Adrenal gland (tissue), 12 donors: ENCODE data around the gene CXorf58. TPM values are rescaled to one million over a fixed set of nuclear protein-coding genes. Genes with fewer than 3 reads are reported as not detected.

Source experiments
- DNase-seq, 7 donors: peaks; one replicate each; pipeline ENCODE4 v3.0.0-alpha.2; 2019 to 2020
- H3K27ac ChIP-seq, 5 donors: fragments of 200-600 bp; sonication (generic) in 4 of 5; 1 replicate in 3 of 5; 2 replicates in 2 of 5; pipeline versions ENCODE4 v1.5.1 to v1.8.0; 2016 to 2020; ENCODE audit warnings: mild to moderate bottlenecking in 1 of 5
- H3K27me3 ChIP-seq: fragments of 200-600 bp; 2 replicates; pipeline ENCODE4 v1.8.0; 2021
- H3K36me3 ChIP-seq, 2 donors: fragments of 200-600 bp; replicated peaks in 1 of 2; 1 replicate in 1 of 2; 2 replicates in 1 of 2; pipeline versions ENCODE4 v1.5.1 to v1.8.0; 2018 to 2022
- H3K4me1 ChIP-seq, 2 donors: fragments of 200-600 bp; replicated peaks in 1 of 2; 1 replicate in 1 of 2; 2 replicates in 1 of 2; pipeline versions ENCODE4 v1.5.1 to v1.8.0; 2018 to 2021
- H3K4me3 ChIP-seq, 4 donors: fragments of 200-600 bp; sonication (generic) in 3 of 4; one replicate each; pipeline ENCODE4 v1.5.1; 2016 to 2018
- H3K9me3 ChIP-seq, 3 donors: fragments of 200-600 bp; sonication (generic) in 1 of 3; replicated peaks in 1 of 3; 1 replicate in 2 of 3; 2 replicates in 1 of 3; pipeline versions ENCODE4 v1.5.1 to v1.8.0; 2016 to 2021
- CTCF ChIP-seq, 6 experiments: fragments of 450-650 bp in 4 of 6; fragments of 200-600 bp in 2 of 6; sonication (generic) in 1 of 6; IDR thresholded peaks; 1 replicate in 5 of 6; 2 replicates in 1 of 6; pipeline versions ENCODE4 v1.5.1 to v1.8.0; 2016 to 2021; ENCODE audit warnings: antibody characterized with exemption in 6 of 6, mild to moderate bottlenecking in 2 of 6, moderate library complexity in 1 of 6
- POLR2A ChIP-seq, 2 donors: fragments of 450-650 bp; IDR thresholded peaks; one replicate each; pipeline ENCODE4 v1.6.1; 2017; ENCODE audit warnings: antibody characterized with exemption in 2 of 2, mild to moderate bottlenecking in 2 of 2, moderate library complexity in 1 of 2
- WGBS, 4 donors: extraction: QIAGEN DNeasy Blood & Tissue Kit in 2 of 4; methylation state at CpG; one replicate each; pipeline versions ENCODE4 v1.1.5 to v1.1.7; 2013 to 2017; 5-methylcytosine and 5-hydroxymethylcytosine counted together
- intact Hi-C, 2 donors: fragments of 100-400 bp; cut with DNase I; formaldehyde crosslinking; loops; one replicate each; pipeline versions ENCODE4 v1.14.1 to v1.15.0; 2022 to 2023
- polyA plus RNA-seq, 3 donors: library from polyadenylated mRNA; stranded (reverse); fragments of 200-250 nt in 2 of 3; fragments of 350-450 nt in 1 of 3; fragmentation: Illumina TruSeq in 1 of 3; extraction: RNeasy Lipid Tissue Mini Kit (QIAGEN cat#74804) in 1 of 3; gene quantifications; one replicate each; pipeline ENCODE4 v1.2.3, GENCODE V29; 2013 to 2014
- total RNA-seq, 9 donors: library from RNA; depleted of rRNA in 4 of 9; stranded (reverse); fragments of >200 nt in 4 of 9; fragments of 120-200 nt in 1 of 9; fragmentation: NEBNext Ultra II Directional in 1 of 9; extraction: Animal tissue kit (Norgen Biotek cat#: 25700) in 1 of 9; gene quantifications; one replicate each; pipeline versions ENCODE4 v1.1.0 to v1.2.4, GENCODE V29; 2013 to 2023
- donor health status: healthy with polysubstance abuse.
- donor health status: Bipolar disorder and iron deficiency.
- donor health status: DM: yes; HTN: yes; CAD: no.
- donor health status: DM: no; HTN: no; CAD: no.
- donor health status: DM: no; HTN: no; CAD: no.
- donor health status: DM: yes; HTN: yes; CAD: no.

The CXorf58 gene
- total and polyA plus RNA-seq, 12 donors = 0.11 to 0.77 (median 0.34) TPM; not detected in 3

GRCh38 chrX:23884427-23885024, 23.3 kb upstream of the CXorf58 start:
- DNase-seq = peak in 1 of 7 donors; percentile 21
- H3K9me3 ChIP-seq = no peaks in the 10 kb centered on the region
- H3K27ac ChIP-seq = peak overlapping the region in 2 of 5 donors; percentile 4 to 44
- H3K4me1 ChIP-seq = no peaks in the 10 kb centered on the region
- H3K4me3 ChIP-seq = no peak overlapping the region
- no peaks in the 10 kb centered on the region for H3K27me3 ChIP-seq
- TF ChIP-seq CTCF (IDR thresholded peaks at IDR 0.05) (no peak), POLR2A (IDR thresholded peaks at IDR 0.05) (no peak)
- intact Hi-C loops = no loop called here
- H3K36me3 ChIP-seq = no peaks in the 10 kb centered on the region
- WGBS, 4 donors = 35 to 51% (median 44%) methylated on average over 4 of the region's 4 CpGs

GRCh38 chrX:23885803-23886202, 22.0 kb upstream of the CXorf58 start:
- H3K4me1 ChIP-seq = peaks cover 0 to 3% of the 10 kb centered on the region in 2 donors
- H3K27me3 ChIP-seq = no peaks in the 10 kb centered on the region
- DNase-seq = no peak
- no peak overlapping the region for H3K4me3 ChIP-seq
- TF ChIP-seq POLR2A (IDR thresholded peaks at IDR 0.05) (no peak), CTCF (IDR thresholded peaks at IDR 0.05) (no peak)
- 60 to 93% (median 77%) methylated on average over 3 of the region's 3 CpGs for WGBS, 4 donors
- no peak overlapping the region for H3K27ac ChIP-seq
- intact Hi-C loops = no loop called here
- no peaks in the 10 kb centered on the region for H3K36me3 ChIP-seq
- no peaks in the 10 kb centered on the region for H3K9me3 ChIP-seq

GRCh38 chrX:23887451-23887850, 20.4 kb upstream of the CXorf58 start:
- WGBS, 4 donors = 82 to 94% (median 86%) methylated on average over 5 to 6 of the region's 6 CpGs
- DNase-seq = no peak
- H3K27ac ChIP-seq = no peak overlapping the region

GRCh38 chrX:23887918-23888317, 19.9 kb upstream of the CXorf58 start:
- H3K4me3 ChIP-seq = no peak overlapping the region
- no peak overlapping the region for H3K27ac ChIP-seq
- 86 to 97% (median 92%) methylated on average over 4 of the region's 4 CpGs for whole genome bisulfite sequencing, 4 donors
- no peaks in the 10 kb centered on the region for H3K27me3 ChIP-seq
- H3K36me3 ChIP-seq = no peaks in the 10 kb centered on the region
- intact Hi-C loops = no loop called here
- no peak for TF ChIP-seq CTCF (IDR thresholded peaks at IDR 0.05)
- TF ChIP-seq POLR2A (IDR thresholded peaks at IDR 0.05) = no peak
- no peaks in the 10 kb centered on the region for H3K9me3 ChIP-seq
- DNase-seq = no peak
- H3K4me1 ChIP-seq = peaks cover 0 to 3% of the 10 kb centered on the region in 2 donors

More at GRCh38 chrX:23887451-23887850, 20.4 kb upstream of the CXorf58 start:
- no peaks in the 10 kb centered on the region for H3K36me3 ChIP-seq
- H3K4me3 ChIP-seq = no peak overlapping the region
- TF ChIP-seq POLR2A (IDR thresholded peaks at IDR 0.05) (no peak), CTCF (IDR thresholded peaks at IDR 0.05) (no peak)
- no peaks in the 10 kb centered on the region for H3K27me3 ChIP-seq
- H3K4me1 ChIP-seq = peaks cover 0 to 3% of the 10 kb centered on the region in 2 donors
- intact Hi-C loops = no loop called here
- no peaks in the 10 kb centered on the region for H3K9me3 ChIP-seq
